DND-41 (cell line): ENCODE measurements around the gene MINDY4.

Experiments
- ATAC-seq: fragments of 200-7000 bp; cut with Tn5 transposase; 3 replicates; pipeline ENCODE4 v1.9.1; 2021; ENCODE audit warnings: low read depth; ENCODE audit not compliant: insufficient read depth
- DNase-seq: peaks from one replicate; pipeline ENCODE4 v3.0.0-alpha.2; 2020
- H2AFZ ChIP-seq: 2 replicates; pipeline ENCODE4 v1.6.0; 2012; ENCODE audit warnings: low read depth, low read length
- H3K27ac ChIP-seq: 2 replicates; pipeline ENCODE4 v1.5.1; 2012; ENCODE audit warnings: low read length, inconsistent platforms
- H3K27me3 ChIP-seq: fragments of 200-600 bp; sonication (generic); 2 replicates; pipeline ENCODE4 v1.6.0; 2012; ENCODE audit warnings: low read length, mild to moderate bottlenecking, inconsistent platforms; ENCODE audit not compliant: insufficient read depth, poor library complexity
- H3K36me3 ChIP-seq: 2 replicates; pipeline ENCODE4 v1.5.1; 2012; ENCODE audit warnings: low read length, inconsistent platforms; ENCODE audit not compliant: insufficient read depth
- H3K4me1 ChIP-seq: 2 replicates; pipeline ENCODE4 v1.5.1; 2012; ENCODE audit warnings: mild to moderate bottlenecking, low read length; ENCODE audit not compliant: insufficient read depth
- H3K4me2 ChIP-seq: 2 replicates; pipeline ENCODE4 v1.6.0; 2012; ENCODE audit warnings: mild to moderate bottlenecking, moderate library complexity, low read length, inconsistent platforms; ENCODE audit not compliant: insufficient read depth
- H3K4me3 ChIP-seq, 2 experiments: fragments of 200-600 bp in 1 of 2; shearing (Covaris generic) in 1 of 2; 2 replicates each; pipeline ENCODE4 v1.5.1; 2012 to 2016; ENCODE audit warnings: inconsistent platforms in 2 of 2, low read length in 2 of 2, mild to moderate bottlenecking in 2 of 2, low read depth in 1 of 2, moderate library complexity in 1 of 2
- H3K79me2 ChIP-seq: 2 replicates; pipeline ENCODE4 v1.6.0; 2012; ENCODE audit warnings: low read length, inconsistent platforms; ENCODE audit not compliant: insufficient read depth
- H3K9ac ChIP-seq: 2 replicates; pipeline ENCODE4 v1.6.0; 2012; ENCODE audit warnings: low read depth, mild to moderate bottlenecking, inconsistent platforms, low read length, moderate library complexity
- H3K9me3 ChIP-seq: 2 replicates; pipeline ENCODE4 v1.5.1; 2012; ENCODE audit warnings: low read length, moderate library complexity, mild to moderate bottlenecking, inconsistent platforms; ENCODE audit not compliant: insufficient read depth, severe bottlenecking
- H4K20me1 ChIP-seq: 2 replicates; pipeline ENCODE4 v1.6.0; 2012; ENCODE audit warnings: low read length; ENCODE audit not compliant: insufficient read depth
- CTCF ChIP-seq: IDR thresholded peaks from 2 replicates; pipeline ENCODE4 v1.5.1; 2012; ENCODE audit warnings: borderline replicate concordance, low read length, moderate library complexity, mild to moderate bottlenecking; ENCODE audit not compliant: poor library complexity, severe bottlenecking; ENCODE audit errors: extremely low read depth
- EZH2 ChIP-seq: IDR thresholded peaks from 3 replicates; pipeline ENCODE4 v1.6.1; 2012; ENCODE audit warnings: borderline replicate concordance, low read depth, mild to moderate bottlenecking, moderate library complexity, low read length, inconsistent platforms; ENCODE audit not compliant: severe bottlenecking

The MINDY4 gene

GRCh38 chr7:30723776-30724175 is 47.4 kb upstream of the MINDY4 start:
- H3K79me2 ChIP-seq: no peaks in the 10 kb centered on the region
- no peak overlapping the region for H3K27ac ChIP-seq
- H3K9me3 ChIP-seq: no peaks in the 10 kb centered on the region
- no peak overlapping the region for H3K9ac ChIP-seq
- ATAC-seq (no peak), DNase-seq (no peak)
- no peaks in the 10 kb centered on the region for H4K20me1 ChIP-seq
- no peak overlapping the region for H3K4me2 ChIP-seq
- H3K36me3 ChIP-seq: no peaks in the 10 kb centered on the region
- H3K4me1 ChIP-seq: peaks cover 21% of the 10 kb centered on the region
- no peak overlapping the region for H3K4me3 ChIP-seq
- TF ChIP-seq CTCF (no peak), EZH2 (no peak)
- no peaks in the 10 kb centered on the region for H3K27me3 ChIP-seq
- no peak overlapping the region for H2AFZ ChIP-seq

DNA sequence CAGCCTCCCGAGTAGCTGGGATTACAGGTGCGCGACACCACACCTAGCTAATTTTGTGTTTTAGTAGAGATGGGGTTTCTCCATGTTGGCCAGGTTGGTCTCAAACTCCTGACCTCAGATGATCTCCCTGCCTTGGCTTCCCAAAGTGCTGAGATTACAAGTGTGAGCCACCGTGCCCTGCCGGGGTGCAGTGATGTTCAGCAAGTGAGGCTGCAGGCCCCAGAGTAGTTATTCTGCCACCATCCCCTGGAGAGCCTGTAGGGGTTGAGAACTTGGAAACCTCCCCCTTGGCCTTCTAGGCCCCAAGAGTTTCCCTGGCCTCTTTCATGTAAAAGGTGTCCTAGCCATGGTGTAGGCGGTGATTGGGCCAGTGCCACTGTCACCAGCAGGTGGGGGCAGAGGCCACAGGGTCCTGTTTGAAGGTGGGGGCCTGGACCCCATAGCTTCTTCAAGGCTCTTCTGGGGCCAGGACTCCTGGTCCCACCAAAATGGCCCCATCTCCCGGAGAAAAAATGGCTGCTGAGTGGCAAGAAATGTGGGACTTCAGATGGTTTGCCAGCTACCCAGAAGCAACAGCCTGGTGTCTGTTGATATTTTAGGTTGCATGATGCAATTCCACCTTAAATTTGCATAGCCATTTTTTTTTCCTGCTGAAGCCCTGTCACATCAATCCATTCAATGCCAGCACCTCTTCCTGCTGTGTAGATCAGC is 44.8 kb upstream of the MINDY4 start:
- no peaks in the 10 kb centered on the region for H3K36me3 ChIP-seq
- peak overlapping the region in 1 of 2 experiments; percentile 54; a peak in 3 of 4 replicates for H3K4me3 ChIP-seq
- H3K27ac ChIP-seq: peak overlapping the region; percentile 89
- H3K9ac ChIP-seq: peak overlapping the region; percentile 54
- TF ChIP-seq CTCF (peak; percentile 26), EZH2 (no peak)
- DNase-seq: peak; percentile 53
- H3K79me2 ChIP-seq: no peaks in the 10 kb centered on the region
- H3K4me1 ChIP-seq: peaks cover 21% of the 10 kb centered on the region
- H2AFZ ChIP-seq: peak overlapping the region; percentile 85
- peak; percentile 3 for ATAC-seq
- H3K4me2 ChIP-seq: peak overlapping the region; percentile 72
- H4K20me1 ChIP-seq: no peaks in the 10 kb centered on the region
- no peaks in the 10 kb centered on the region for H3K9me3 ChIP-seq
- no peaks in the 10 kb centered on the region for H3K27me3 ChIP-seq

GRCh38 chr7:30727061-30727945 is 43.9 kb upstream of the MINDY4 start:
- Histone ChIP-seq H3K27ac (peak overlapping the region; percentile 89), H3K4me3 (peak overlapping the region in 1 of 2 experiments; percentile 54; a peak in 3 of 4 replicates)

More at GRCh38 chr7:30727061-30727945, 43.9 kb upstream of the MINDY4 start:
- H2AFZ ChIP-seq: peak overlapping the region; percentile 85
- H3K79me2 ChIP-seq: no peaks in the 10 kb centered on the region
- no peaks in the 10 kb centered on the region for H3K36me3 ChIP-seq
- peaks cover 21% of the 10 kb centered on the region for H3K4me1 ChIP-seq
- ATAC-seq (peak; percentile 94), DNase-seq (peak; percentile 87)
- H3K9ac ChIP-seq: peak overlapping the region; percentile 54
- H4K20me1 ChIP-seq: no peaks in the 10 kb centered on the region
- no peak for TF ChIP-seq CTCF
- no peaks in the 10 kb centered on the region for H3K27me3 ChIP-seq
- H3K4me2 ChIP-seq: peak overlapping the region; percentile 72
- no peaks in the 10 kb centered on the region for H3K9me3 ChIP-seq
